B cell (primary cell): ENCODE results near the gene OR13H1. TPM values are rescaled to one million over a fixed set of nuclear protein-coding genes. Genes with fewer than 3 reads are reported as not detected.
"Not testable (repeated sequence)": the region's sequence is repeated elsewhere in the genome, so short reads cannot be mapped to it uniquely, and the experiment has no call there.

Experiments
- ATAC-seq: fragments of 200-7000 bp; cut with Tn5 transposase; one replicate; pipeline ENCODE4 v1.10.0; 2021; ENCODE audit warnings: low read depth, mild to moderate bottlenecking, moderate number of reproducible peaks, moderate library complexity
- CTCF ChIA-PET: fragments of 350-600 bp; sonication (Branson Sonifier 250); formaldehyde crosslinking; loops from one replicate; lab custom pipeline; 2021; ENCODE audit warnings: antibody characterized with exemption, inconsistent platforms; lab: Charles Lee
- POLR2A ChIA-PET: fragments of 350-600 bp; sonication (Branson Sonifier 250); formaldehyde crosslinking; loops from one replicate; lab custom pipeline; 2021; ENCODE audit warnings: antibody characterized with exemption; lab: Charles Lee
- DNase-seq: peaks from one replicate; pipeline ENCODE4 v3.0.0; 2013
- H2AFZ ChIP-seq: 2 replicates; pipeline ENCODE4 v1.6.1; 2012; ENCODE audit warnings: mild to moderate bottlenecking, low read depth, low read length; ENCODE audit not compliant: insufficient read depth, poor library complexity, severe bottlenecking
- H3K27ac ChIP-seq, 2 donors: 1 replicate in 1 of 2; 2 replicates in 1 of 2; pipeline ENCODE4 v1.5.1; 2012 to 2013; ENCODE audit warnings: low read length in 2 of 2, mild to moderate bottlenecking in 2 of 2, moderate library complexity in 1 of 2
- H3K27me3 ChIP-seq, 4 experiments: fragments of 200-600 bp in 1 of 4; sonication (generic) in 1 of 4; replicated peaks in 1 of 4; 1 replicate in 2 of 4; 2 replicates in 2 of 4; pipeline versions ENCODE4 v1.6.1 to v1.7.0; 2013 to 2016; ENCODE audit warnings: low read length in 3 of 4, mild to moderate bottlenecking in 2 of 4, mixed read lengths in 1 of 4, moderate library complexity in 1 of 4; ENCODE audit not compliant: insufficient read depth in 4 of 4, control insufficient read depth in 3 of 4; ENCODE audit errors: control extremely low read depth in 1 of 4
- H3K36me3 ChIP-seq, 2 experiments: replicated peaks in 1 of 2; 1 replicate in 1 of 2; 2 replicates in 1 of 2; pipeline versions ENCODE4 v1.6.1 to v1.7.1; 2013; ENCODE audit warnings: low read length in 1 of 2; ENCODE audit not compliant: insufficient read depth in 2 of 2, control insufficient read depth in 1 of 2; ENCODE audit errors: control extremely low read depth in 1 of 2, extremely low read depth in 1 of 2
- H3K4me1 ChIP-seq, 2 donors: fragments of 200-600 bp in 1 of 2; sonication (generic) in 1 of 2; 1 replicate in 1 of 2; 2 replicates in 1 of 2; pipeline versions ENCODE4 v1.5.1 to v1.6.1; 2013 to 2017; ENCODE audit warnings: low read length in 2 of 2; ENCODE audit not compliant: control insufficient read depth in 2 of 2, insufficient read depth in 2 of 2
- H3K4me2 ChIP-seq: replicated peaks from 2 replicates; pipeline ENCODE3; 2012; ENCODE audit warnings: mild to moderate bottlenecking, low read depth, low read length; ENCODE audit not compliant: poor library complexity, severe bottlenecking
- H3K4me3 ChIP-seq, 5 experiments: fragments of 200-600 bp in 1 of 5; sonication (generic) in 1 of 5; 1 replicate in 3 of 5; 2 replicates in 2 of 5; pipeline versions ENCODE4 v1.5.1 to v1.7.0; 2011 to 2016; ENCODE audit warnings: low read length in 4 of 5, mild to moderate bottlenecking in 4 of 5, low read depth in 2 of 5, control low read depth in 1 of 5, moderate library complexity in 1 of 5; ENCODE audit not compliant: insufficient read depth in 1 of 5; ENCODE audit errors: control extremely low read depth in 1 of 5, extremely low read depth in 1 of 5
- H3K79me2 ChIP-seq: fragments of 200-600 bp; sonication (generic); one replicate; pipeline ENCODE4 v1.6.0; 2016; ENCODE audit warnings: low read length; ENCODE audit not compliant: control insufficient read depth, insufficient read depth
- H3K9ac ChIP-seq: fragments of 200-600 bp; sonication (generic); 2 replicates; pipeline ENCODE4 v1.6.1; 2017; ENCODE audit warnings: mild to moderate bottlenecking, low read length, moderate library complexity
- H3K9me3 ChIP-seq, 3 donors: one replicate each; pipeline versions ENCODE4 v1.6.1 to v1.7.1; 2013; ENCODE audit warnings: low read length in 2 of 3; ENCODE audit not compliant: control insufficient read depth in 2 of 3, insufficient read depth in 1 of 3; ENCODE audit errors: control extremely low read depth in 1 of 3
- H4K20me1 ChIP-seq: 2 replicates; pipeline ENCODE4 v1.6.0; 2012; ENCODE audit warnings: mild to moderate bottlenecking, low read length; ENCODE audit not compliant: insufficient read depth, control insufficient read depth, poor library complexity, severe bottlenecking
- H3K27ac Mint-ChIP-seq: one replicate; pipeline ENCODE4 v1.8.0; 2021; ENCODE audit warnings: mixed read lengths
- H3K27me3 Mint-ChIP-seq: one replicate; pipeline ENCODE4 v1.8.0; 2021; ENCODE audit warnings: mixed read lengths
- H3K4me1 Mint-ChIP-seq: one replicate; pipeline ENCODE4 v1.8.0; 2021; ENCODE audit warnings: mixed read lengths
- H3K4me3 Mint-ChIP-seq: one replicate; pipeline ENCODE4 v1.8.0; 2021; ENCODE audit warnings: mixed read lengths
- H3K9me3 Mint-ChIP-seq: one replicate; pipeline ENCODE4 v1.8.0; 2022; ENCODE audit warnings: mixed read lengths; ENCODE audit not compliant: insufficient read depth
- EZH2 ChIP-seq: IDR thresholded peaks from 2 replicates; pipeline ENCODE4 v1.6.1; 2012; ENCODE audit warnings: borderline replicate concordance, low read depth, mild to moderate bottlenecking, moderate library complexity, low read length; ENCODE audit not compliant: insufficient read depth, poor library complexity, severe bottlenecking
- WGBS: methylation state at CpG from one replicate; pipeline ENCODE4 v1.1.5; 2013; ENCODE audit warnings: missing lambda C conversion rate; ENCODE audit not compliant: insufficient coverage; 5-methylcytosine and 5-hydroxymethylcytosine counted together
- intact Hi-C: fragments of 100-400 bp; cut with micrococcal nuclease; formaldehyde crosslinking; loops from one replicate; pipeline ENCODE4 v1.10.0; 2022
- polyA minus RNA-seq: library from RNA; depleted of rRNA, polyadenylated mRNA; stranded (reverse); fragments of >200 nt; gene quantifications from 2 replicates; pipeline ENCODE4 v1.2.3, GENCODE V29; 2012
- polyA plus RNA-seq: library from polyadenylated mRNA; depleted of rRNA; stranded (reverse); fragments of >200 nt; gene quantifications from 2 replicates; pipeline ENCODE4 v1.2.3, GENCODE V29; 2012
- total RNA-seq, 2 donors: library from RNA; stranded (reverse); fragments of 120-200 nt in 1 of 2; gene quantifications; 1 replicate in 1 of 2; 2 replicates in 1 of 2; pipeline versions ENCODE4 v1.2.3 to v1.2.4, GENCODE V29; 2013 to 2022
- TF ChIP-seq, protein P1 (sequence below): fragments of 200-600 bp; IDR thresholded peaks from one replicate; pipeline ENCODE4 v1.8.0; 2022; ENCODE audit warnings: antibody characterized with exemption, mild to moderate bottlenecking

The OR13H1 gene, protein sequence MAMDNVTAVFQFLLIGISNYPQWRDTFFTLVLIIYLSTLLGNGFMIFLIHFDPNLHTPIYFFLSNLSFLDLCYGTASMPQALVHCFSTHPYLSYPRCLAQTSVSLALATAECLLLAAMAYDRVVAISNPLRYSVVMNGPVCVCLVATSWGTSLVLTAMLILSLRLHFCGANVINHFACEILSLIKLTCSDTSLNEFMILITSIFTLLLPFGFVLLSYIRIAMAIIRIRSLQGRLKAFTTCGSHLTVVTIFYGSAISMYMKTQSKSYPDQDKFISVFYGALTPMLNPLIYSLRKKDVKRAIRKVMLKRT
- total RNA-seq: not detected in 2 replicates
- not detected for total RNA-seq (2013)
- polyA plus RNA-seq: not detected in 2 replicates
- not detected in 2 replicates for polyA minus RNA-seq

- no peaks in the 10 kb centered on the region for H3K27me3 Mint-ChIP-seq
- TF ChIP-seq, protein P1, sequence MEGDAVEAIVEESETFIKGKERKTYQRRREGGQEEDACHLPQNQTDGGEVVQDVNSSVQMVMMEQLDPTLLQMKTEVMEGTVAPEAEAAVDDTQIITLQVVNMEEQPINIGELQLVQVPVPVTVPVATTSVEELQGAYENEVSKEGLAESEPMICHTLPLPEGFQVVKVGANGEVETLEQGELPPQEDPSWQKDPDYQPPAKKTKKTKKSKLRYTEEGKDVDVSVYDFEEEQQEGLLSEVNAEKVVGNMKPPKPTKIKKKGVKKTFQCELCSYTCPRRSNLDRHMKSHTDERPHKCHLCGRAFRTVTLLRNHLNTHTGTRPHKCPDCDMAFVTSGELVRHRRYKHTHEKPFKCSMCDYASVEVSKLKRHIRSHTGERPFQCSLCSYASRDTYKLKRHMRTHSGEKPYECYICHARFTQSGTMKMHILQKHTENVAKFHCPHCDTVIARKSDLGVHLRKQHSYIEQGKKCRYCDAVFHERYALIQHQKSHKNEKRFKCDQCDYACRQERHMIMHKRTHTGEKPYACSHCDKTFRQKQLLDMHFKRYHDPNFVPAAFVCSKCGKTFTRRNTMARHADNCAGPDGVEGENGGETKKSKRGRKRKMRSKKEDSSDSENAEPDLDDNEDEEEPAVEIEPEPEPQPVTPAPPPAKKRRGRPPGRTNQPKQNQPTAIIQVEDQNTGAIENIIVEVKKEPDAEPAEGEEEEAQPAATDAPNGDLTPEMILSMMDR: no peak
- no peak for TF ChIP-seq EZH2
- ChIA-PET CTCF (no interaction called here), POLR2A (no interaction called here)
- no peak within 1 kb of the TSS for H3K4me3 ChIP-seq
- no CpG with 5 or more reads among the region's 1 CpG for WGBS
- no peak within 1 kb of the TSS for H2AFZ ChIP-seq
- H3K9ac ChIP-seq: no peak within 1 kb of the TSS
- no peaks in the 10 kb centered on the region for H3K79me2 ChIP-seq
- no peaks in the 10 kb centered on the region for H3K36me3 ChIP-seq
- H3K27ac ChIP-seq: no peak within 1 kb of the TSS
- H3K27me3 ChIP-seq: no peaks in the 10 kb centered on the region
- no peak for DNase-seq
- no peak within 1 kb of the TSS for H3K4me2 ChIP-seq
- H3K4me1 ChIP-seq: no peaks in the 10 kb centered on the region
- no peak within 1 kb of the TSS for H3K4me3 Mint-ChIP-seq
- intact Hi-C loops: no loop called here
- no peaks in the 10 kb centered on the region for H3K9me3 Mint-ChIP-seq
- H4K20me1 ChIP-seq: no peaks in the 10 kb centered on the region
- no peak for ATAC-seq
- H3K27ac Mint-ChIP-seq: no peak within 1 kb of the TSS
- H3K9me3 ChIP-seq: no peaks in the 10 kb centered on the region
- no peaks in the 10 kb centered on the region for H3K4me1 Mint-ChIP-seq
These were observed at the start of gene OR13H1 for GRCh38 chrX:131543774-131544173. Gene OR13H1 (plus strand): TSS chrX:131544074. CDS start chrX:131544074, 0 bp downstream.

GRCh38 chrX:131501556-131501955, 42.3 kb upstream of the OR13H1 start:
- H3K4me3 ChIP-seq, POLR2A ChIA-PET, H3K79me2 ChIP-seq, H3K27ac ChIP-seq, H3K4me3 Mint-ChIP-seq, H3K4me1 Mint-ChIP-seq, H3K4me2 ChIP-seq, H3K9me3 Mint-ChIP-seq, ATAC-seq, H3K36me3 ChIP-seq, H3K9me3 ChIP-seq, H3K27ac Mint-ChIP-seq, H3K27me3 ChIP-seq, H2AFZ ChIP-seq, H4K20me1 ChIP-seq, intact Hi-C loops, H3K27me3 Mint-ChIP-seq, DNase-seq, CTCF ChIA-PET, H3K4me1 ChIP-seq, H3K9ac ChIP-seq: not testable (repeated sequence)
- 73% methylated on average over 2 of the region's 5 CpGs for WGBS
